NCI-H345 (cell line): ENCODE measurements around the gene FRMPD4.

Experiments used
- DNase-seq: peaks from one replicate; lab custom pipeline; 2025; lab: John Stamatoyannopoulos, UW

FRMPD4 gene

DNA sequence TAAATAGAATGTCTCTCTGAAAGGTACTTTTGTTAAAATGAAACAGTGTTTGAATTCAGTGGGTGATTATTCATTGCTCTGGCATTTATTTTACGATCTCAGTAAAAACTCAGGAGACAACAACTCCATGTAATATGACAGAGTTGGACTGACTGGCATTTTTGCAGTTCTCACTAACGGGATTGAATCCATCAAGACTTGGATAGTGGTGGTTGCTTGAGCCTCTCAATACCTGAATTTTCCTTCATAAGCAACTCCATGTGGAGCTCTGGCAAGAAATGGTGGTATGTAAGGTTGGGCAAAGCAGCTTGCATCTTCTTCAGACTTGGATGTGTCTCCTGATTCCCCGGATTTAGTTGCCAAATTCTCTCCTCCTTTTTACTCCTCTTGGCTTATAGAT is 72.7 kb downstream of the FRMPD4 start:
- no peak for DNase-seq

- no peak for DNase-seq
Measured at GRCh38 chrX:12223650-12224049, 85.4 kb downstream of the FRMPD4 start.

DNA sequence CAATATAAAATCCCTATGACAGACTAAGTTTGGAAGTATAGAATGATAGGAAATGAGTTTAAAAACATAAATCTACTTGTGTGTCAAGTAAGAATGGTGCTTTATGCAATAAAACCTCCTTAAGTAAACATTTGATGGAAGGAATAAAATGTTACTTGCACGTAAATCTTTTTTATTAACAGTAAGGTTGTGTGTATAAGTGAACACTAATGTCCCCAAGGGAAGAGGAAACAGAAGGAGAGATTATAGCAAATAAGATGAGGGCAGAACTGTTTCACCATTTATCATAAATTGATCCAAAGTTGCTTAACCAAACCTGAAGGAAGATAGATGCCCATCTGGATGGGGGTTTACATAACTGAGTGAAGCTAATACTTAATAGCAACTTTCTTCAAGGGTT is 86.8 kb downstream of the FRMPD4 start:
- no peak for DNase-seq

DNA sequence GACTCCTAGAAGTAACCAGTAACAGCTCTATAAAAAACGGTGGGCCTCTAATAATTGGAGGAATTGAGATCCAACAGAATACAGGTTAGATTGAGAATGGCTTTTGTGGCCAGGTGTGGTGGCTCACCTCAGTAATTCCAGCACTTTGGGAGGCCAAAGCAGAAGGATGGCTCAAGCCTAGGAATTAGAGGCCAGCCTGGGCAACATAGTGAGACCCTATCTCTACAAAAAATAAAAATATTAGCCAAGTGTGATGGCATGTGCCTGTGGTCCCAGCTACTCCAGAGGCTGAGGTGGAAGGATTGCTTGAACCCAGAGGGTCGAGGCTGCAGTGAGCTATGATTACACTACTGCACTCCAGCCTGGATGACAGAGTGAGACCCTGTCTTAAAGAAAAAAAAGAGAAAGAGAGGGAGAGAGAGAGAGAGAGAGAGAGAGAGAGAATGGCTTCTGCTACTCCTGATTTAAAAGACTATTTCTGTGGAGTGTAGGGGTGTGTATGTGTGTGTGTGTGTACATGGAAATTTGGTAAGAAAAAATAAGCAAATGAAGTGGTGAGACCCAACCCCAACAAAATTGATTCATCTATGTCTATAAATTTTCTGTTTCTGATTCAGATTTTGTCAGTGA is 89.3 kb downstream of the FRMPD4 start:
- no peak for DNase-seq

DNA sequence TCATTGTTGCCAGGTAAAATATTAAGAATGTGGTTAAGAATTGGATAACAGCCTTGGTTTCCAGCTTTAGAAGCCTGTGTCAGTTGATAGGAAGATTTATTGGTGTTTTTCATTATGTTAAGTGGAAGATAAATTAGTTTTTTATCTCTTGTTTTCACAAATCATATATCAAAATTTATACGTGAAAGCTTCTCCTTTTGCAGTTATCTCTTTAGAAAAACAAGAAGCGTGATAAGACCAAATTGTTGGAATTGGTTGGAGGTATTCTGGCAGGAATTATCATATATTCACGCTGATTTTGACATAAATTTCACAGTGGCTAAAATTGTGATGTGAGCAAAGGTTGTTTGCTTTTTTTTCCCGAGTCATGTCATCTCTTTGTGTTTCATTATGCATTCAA is 90.6 kb downstream of the FRMPD4 start:
- DNase-seq: no peak

GRCh38 chrX:12229986-12230385 is 91.7 kb downstream of the FRMPD4 start:
- no peak for DNase-seq

- peak; percentile 28 for DNase-seq
Measured at GRCh38 chrX:12234534-12235329, 96.5 kb downstream of the FRMPD4 start.

DNA sequence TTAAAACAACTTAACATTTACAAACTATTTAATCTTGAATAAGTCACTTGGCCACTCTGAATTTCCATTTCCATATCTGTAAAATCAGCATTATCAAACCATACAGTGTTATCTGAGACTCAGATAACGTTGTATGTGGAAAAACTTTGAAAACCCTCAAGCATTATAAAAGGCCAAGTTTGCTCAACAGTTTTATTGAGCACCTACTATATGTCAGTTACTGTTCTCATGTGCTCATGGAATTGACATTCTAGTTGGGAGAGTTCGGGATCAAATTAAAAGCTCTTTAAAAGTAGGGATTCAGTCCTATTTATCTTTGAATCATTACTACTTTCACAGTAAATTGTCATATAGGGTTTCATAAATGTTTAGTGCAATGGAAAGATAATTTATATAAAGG is 97.9 kb downstream of the FRMPD4 start:
- no peak for DNase-seq

- no peak for DNase-seq
Measured at GRCh38 chrX:12237131-12237530, 98.9 kb downstream of the FRMPD4 start.

DNA sequence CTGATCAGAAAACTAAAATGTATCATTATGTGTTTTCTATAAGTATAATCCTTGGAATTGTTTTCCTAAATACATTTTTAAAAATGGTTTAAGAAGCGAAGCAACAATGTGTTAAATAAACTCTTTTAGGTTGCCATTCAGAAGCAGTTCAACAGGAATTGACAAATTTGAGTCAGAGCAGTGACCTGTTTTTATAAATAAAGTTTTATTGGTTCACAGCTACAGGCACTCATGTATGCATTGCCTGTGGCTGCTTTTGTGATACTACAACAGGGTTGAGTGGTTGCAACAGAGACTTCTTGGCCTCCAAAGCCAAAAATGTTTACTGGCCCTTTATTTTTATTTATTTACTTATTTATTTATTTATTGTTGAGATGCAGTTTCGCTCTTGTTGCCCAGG is 99.5 kb downstream of the FRMPD4 start:
- DNase-seq: no peak

- DNase-seq: no peak
Measured at GRCh38 chrX:12239356-12240082, 101.2 kb downstream of the FRMPD4 start.

DNA sequence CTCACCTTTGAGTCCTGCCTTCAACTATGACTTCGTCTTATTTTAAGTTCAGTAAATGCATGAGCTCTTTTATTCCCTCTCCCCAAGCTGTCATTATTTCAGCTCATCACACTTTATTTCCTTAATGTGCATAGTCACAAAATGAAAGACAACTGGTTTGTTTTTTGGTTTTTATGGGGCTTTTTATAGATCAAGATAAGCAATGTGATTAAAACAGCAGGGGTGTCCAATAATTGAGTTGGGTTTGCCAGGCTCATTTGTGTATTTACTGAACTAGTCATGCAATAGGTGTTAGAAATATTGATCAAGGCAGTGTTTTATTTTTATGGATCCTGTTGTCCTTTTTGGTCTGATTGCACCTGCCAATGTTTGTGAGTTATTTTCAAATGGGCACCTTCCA is 102.2 kb downstream of the FRMPD4 start:
- no peak for DNase-seq

- no peak for DNase-seq
Measured at GRCh38 chrX:12241026-12241425, 102.8 kb downstream of the FRMPD4 start.

DNA sequence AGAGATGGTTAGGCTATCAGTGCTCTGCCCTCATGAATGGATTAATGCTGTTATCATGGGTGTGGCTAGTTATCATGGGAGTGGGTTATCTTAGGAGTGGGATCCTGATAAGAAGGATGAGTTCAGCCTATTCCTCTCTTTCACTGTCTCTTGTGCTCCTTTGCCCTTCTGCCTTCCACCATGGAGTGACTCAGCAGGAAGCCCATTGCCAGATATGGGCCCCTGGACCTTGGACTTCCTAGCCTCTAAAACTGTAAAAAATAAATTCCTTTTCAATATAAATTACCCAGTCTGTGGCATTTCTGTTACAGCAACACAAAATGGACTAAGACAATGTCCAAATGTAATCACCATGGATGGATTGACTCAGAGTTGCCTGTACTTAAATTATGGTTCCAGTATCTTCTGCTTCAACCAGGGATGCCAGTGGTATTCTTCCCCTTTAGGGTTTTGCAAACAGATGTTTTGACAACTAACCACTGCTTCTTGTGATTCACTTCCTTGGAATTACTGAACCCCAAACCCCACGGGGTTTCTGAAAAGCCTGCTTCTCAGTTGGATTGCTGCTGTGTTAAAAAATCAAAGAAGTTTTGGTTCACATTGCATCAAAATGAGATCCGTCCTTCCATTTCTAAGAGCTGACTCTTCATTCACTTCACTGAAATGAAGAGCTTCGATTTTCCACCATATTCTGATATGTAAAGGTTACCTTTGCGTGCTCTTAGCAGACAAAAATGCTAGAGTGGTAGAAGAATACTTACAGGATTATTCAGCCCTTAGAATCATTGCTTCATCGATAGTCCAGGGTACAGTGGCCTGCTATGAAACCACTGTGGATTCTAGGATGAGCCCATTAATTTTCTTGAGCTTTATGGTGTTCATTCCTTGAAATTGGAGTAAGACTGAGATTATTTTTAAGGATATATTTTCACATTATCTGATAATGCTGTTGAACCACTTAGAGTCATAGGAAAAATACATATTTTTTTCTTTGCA is 107.7 kb downstream of the FRMPD4 start:
- DNase-seq: no peak

GRCh38 chrX:12249997-12250396 is 111.7 kb downstream of the FRMPD4 start:
- DNase-seq: no peak

- DNase-seq: no peak
Measured at GRCh38 chrX:12263211-12263610, 124.9 kb downstream of the FRMPD4 start.

DNA sequence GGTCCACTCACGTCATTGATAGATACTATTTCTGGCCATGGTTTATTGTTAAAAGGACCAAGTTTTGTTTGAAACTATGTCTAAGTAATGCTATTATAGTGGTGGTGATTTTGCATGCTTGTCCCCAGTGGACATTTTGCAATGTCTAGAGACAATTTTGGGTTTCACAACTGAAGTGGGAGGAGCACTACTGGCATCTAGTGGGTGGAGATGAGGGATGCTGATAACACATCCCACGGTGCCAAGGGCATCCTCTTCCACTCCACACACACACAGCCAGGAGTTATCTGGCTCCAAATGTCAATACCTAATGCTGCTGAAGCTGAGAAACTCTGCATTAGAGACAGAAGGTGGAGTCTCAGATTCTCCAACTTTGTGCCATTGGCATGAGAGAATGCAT is 131.2 kb downstream of the FRMPD4 start:
- no peak for DNase-seq

GRCh38 chrX:12278151-12278550 is 139.9 kb downstream of the FRMPD4 start:
- DNase-seq: no peak

DNA sequence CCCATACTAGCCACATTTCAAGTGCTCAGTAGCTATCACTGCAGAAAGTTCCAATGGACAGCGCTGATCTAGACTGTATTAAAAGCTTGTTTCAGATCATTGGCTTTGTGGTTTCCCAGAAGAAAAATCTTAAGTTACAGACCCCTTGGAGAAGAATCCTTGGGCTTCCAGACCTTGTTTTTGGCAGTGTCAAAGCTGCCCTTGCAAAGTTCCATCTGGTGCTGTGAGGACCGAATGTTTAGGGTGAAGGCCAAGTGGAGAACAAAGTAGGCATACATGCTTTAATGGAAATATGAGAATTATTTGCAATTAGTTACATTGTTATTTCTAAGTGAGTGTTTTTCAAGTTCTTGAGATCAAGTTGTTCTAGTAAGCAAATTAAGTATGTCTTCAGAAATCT is 144.7 kb downstream of the FRMPD4 start:
- no peak for DNase-seq

GRCh38 chrX:12292996-12293765 is 154.9 kb downstream of the FRMPD4 start:
- no peak for DNase-seq

- no peak for DNase-seq
Measured at GRCh38 chrX:12297353-12297752, 159.1 kb downstream of the FRMPD4 start.
